Left ventricle myocardium inferior (tissue), 1 donor: ENCODE results near the gene ELFN1. TPM values are rescaled to one million over a fixed set of nuclear protein-coding genes. Genes with fewer than 3 reads are reported as not detected.

ENCODE experiments used
- DNase-seq: peaks from one replicate; pipeline ENCODE4 v3.0.0-alpha.2; 2020
- H3K27ac ChIP-seq: fragments of 200-600 bp; replicated peaks from 2 replicates; pipeline ENCODE4 v1.8.0; 2021
- H3K27me3 ChIP-seq: fragments of 200-600 bp; 2 replicates; pipeline ENCODE4 v1.8.0; 2021; ENCODE audit warnings: low read depth
- H3K36me3 ChIP-seq: fragments of 200-600 bp; 2 replicates; pipeline ENCODE4 v1.8.0; 2021
- H3K4me1 ChIP-seq: fragments of 200-600 bp; 2 replicates; pipeline ENCODE4 v1.8.0; 2021
- H3K4me3 ChIP-seq: fragments of 200-600 bp; 2 replicates; pipeline ENCODE4 v1.8.0; 2021; ENCODE audit warnings: mild to moderate bottlenecking, moderate library complexity
- H3K9me3 ChIP-seq: fragments of 200-600 bp; replicated peaks from 2 replicates; pipeline ENCODE4 v1.8.0; 2021
- CTCF ChIP-seq: fragments of 200-600 bp; IDR thresholded peaks from 2 replicates; pipeline ENCODE4 v1.8.0; 2021; ENCODE audit warnings: antibody characterized with exemption, mild to moderate bottlenecking, borderline replicate concordance
- intact Hi-C: fragments of 100-400 bp; cut with micrococcal nuclease; formaldehyde crosslinking; loops from one replicate; pipeline ENCODE4 v1.11.0; 2022
- long read RNA-seq: library from polyadenylated mRNA; unstranded; transcript quantifications from one replicate; pipeline ENCODE4 v2.0.0, GENCODE V29; 2021
- total RNA-seq: library from RNA; stranded (reverse); fragmentation: NEBNext Ultra II Directional; extraction: Animal tissue kit (Norgen Biotek cat#: 25700); gene quantifications from one replicate; pipeline ENCODE4 v1.2.1, GENCODE V29; 2021
- donor health status: DM: no; HTN: yes; CAD: no; lungs with severe emphysema.

Gene ELFN1
- 10.5 TPM for total RNA-seq
- long read RNA-seq, partial matches to known transcripts: 0 of 4 reads
- long read RNA-seq, other reads (novel, unspliced or antisense): 4 of 4 reads

DNA sequence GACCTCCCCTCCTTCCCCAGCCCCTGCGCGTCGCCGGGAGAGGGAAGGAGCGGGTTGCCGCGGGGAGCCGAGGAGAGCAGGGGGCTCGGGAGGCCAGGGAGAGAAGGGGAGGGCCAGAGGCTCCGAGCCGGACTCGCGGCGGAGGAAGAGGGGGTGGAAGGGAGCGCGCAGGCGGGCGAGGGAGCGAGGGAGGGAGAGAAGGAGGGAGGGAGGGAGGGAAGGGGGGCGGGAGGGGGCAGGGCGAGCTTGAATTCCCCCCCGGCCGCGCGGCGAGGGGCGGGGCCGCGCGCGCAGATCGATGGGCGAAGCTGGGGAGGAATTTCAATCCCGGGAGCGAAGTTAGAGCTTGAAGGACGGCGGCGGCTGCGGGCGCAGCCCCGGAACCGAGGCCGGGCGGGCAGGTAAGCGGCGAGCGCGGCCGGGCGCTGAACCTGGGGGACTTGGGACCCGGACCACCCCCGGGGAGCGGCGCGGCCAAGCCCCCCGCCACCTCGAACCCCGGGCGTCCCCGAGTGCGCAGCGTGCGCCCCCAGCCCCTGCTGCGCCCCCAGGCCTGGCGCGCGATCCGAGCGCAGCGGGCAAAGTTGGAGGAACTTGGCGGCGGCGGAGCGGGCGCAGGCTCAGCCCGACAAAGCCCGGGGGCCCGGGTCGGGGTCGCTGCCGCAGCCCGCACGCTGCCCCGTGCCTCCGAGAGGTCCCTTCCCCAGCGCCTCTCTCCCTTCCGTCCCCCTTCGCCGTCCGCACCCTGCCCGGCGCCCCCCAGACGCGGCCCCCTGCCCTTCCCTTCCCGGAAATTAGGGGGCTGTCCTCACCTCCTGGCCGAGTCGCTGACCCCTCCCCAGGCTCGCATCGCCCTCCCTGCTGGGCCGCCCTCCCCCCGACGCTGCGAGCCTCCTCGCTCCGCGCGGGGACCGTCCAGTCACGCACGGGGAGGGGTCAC lies at the start of gene ELFN1:
Gene ELFN1, plus strand, starts transcription at position 324 of the 940 bp plus-strand sequence. CDS start 74,320 bp downstream, outside the sequence.
- intact Hi-C loops: no loop called here
- no peak for DNase-seq
- Histone ChIP-seq H3K27me3 (peaks cover 91% of the 10 kb centered on the region), H3K4me3 (peak within 1 kb of the TSS; percentile 73), H3K4me1 (peaks cover 59% of the 10 kb centered on the region), H3K36me3 (no peaks in the 10 kb centered on the region), H3K9me3 (no peaks in the 10 kb centered on the region), H3K27ac (peak within 1 kb of the TSS; percentile 87)
- no peak for TF ChIP-seq CTCF

DNA sequence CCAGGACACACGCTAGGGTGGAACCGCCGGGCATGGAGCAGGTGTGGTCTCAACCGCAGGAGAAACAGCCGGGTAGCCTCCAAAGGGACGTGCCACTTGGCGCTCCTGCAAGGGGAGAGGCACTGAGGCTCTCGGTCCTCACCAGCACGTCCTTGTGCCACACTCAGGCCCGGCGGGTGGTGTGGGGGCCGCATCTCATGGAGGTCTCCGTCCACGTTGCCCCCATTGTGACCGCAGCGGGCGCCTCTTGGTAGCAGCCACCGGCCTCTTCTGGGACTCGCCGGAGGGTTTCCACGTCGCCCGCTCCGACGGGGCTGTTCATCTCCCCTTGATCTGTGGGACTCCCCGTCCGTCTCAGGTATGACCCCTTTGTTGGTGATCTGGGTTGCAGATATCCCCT lies 49.2 kb upstream of the ELFN1 start:
- intact Hi-C loops: no loop called here
- peaks cover 16% of the 10 kb centered on the region for H3K27me3 ChIP-seq
- H3K4me3 ChIP-seq: no peak overlapping the region
- no peak overlapping the region for H3K27ac ChIP-seq
- TF ChIP-seq CTCF: no peak
- no peak for DNase-seq
- no peaks in the 10 kb centered on the region for H3K36me3 ChIP-seq
- no peaks in the 10 kb centered on the region for H3K9me3 ChIP-seq
- H3K4me1 ChIP-seq: no peaks in the 10 kb centered on the region

DNA sequence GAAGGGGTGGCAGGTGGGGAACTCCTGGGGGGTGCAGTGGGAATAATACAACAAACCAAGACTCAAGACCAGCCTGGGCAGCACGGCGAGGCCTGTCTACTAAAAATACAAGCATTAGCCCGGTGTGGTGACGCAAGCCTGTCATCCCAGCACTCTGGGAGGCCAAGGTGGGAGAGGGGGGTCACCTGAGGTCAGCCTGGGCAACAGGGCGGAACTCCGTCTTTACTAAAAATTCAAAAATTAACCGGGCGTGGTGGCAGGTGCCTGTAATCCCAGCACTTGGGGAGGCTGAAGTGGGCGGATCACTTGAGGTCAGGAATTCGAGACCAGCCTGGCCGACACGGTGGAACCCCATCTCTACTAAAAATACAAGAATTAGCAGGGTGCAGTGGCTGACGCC lies 48.4 kb upstream of the ELFN1 start:
- no peak for DNase-seq
- Histone ChIP-seq H3K4me1 (no peaks in the 10 kb centered on the region), H3K4me3 (no peak overlapping the region), H3K27ac (no peak overlapping the region), H3K9me3 (peaks cover 2% of the 10 kb centered on the region), H3K36me3 (no peaks in the 10 kb centered on the region), H3K27me3 (peaks cover 16% of the 10 kb centered on the region)
- intact Hi-C loops: no loop called here
- no peak for TF ChIP-seq CTCF

- H3K36me3 ChIP-seq: no peaks in the 10 kb centered on the region
- intact Hi-C loops: no loop called here
- DNase-seq: no peak
- H3K27me3 ChIP-seq: peaks cover 16% of the 10 kb centered on the region
- no peaks in the 10 kb centered on the region for H3K4me1 ChIP-seq
- H3K9me3 ChIP-seq: peaks cover 4% of the 10 kb centered on the region
- H3K4me3 ChIP-seq: no peak overlapping the region
- H3K27ac ChIP-seq: no peak overlapping the region
- no peak for TF ChIP-seq CTCF
Observed at GRCh38 chr7:1622441-1622840, 47.6 kb upstream of the ELFN1 start.

DNA sequence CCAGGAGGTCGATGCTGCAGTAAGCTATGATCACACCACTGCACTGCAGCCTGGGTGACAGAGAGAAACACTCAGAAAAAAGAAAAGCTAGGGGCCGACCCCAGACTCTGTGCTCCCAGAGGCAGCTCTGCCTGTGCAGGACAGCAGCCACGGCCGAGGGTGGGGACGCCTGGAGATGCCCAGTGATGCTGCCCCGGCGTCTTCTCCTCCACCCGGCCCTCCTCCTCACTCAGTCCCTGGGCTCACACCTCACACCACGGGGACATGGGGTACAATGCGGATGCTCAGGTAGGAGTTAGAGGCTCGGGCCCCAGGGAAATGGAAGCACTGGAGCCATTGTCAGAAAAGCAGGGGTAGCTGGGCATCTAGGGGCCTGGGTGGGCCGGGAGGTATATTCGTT lies 46.3 kb upstream of the ELFN1 start:
- intact Hi-C loops: no loop called here
- Histone ChIP-seq H3K4me1 (no peaks in the 10 kb centered on the region), H3K27me3 (peaks cover 19% of the 10 kb centered on the region), H3K27ac (no peak overlapping the region), H3K4me3 (no peak overlapping the region), H3K9me3 (peaks cover 8% of the 10 kb centered on the region), H3K36me3 (no peaks in the 10 kb centered on the region)
- no peak for TF ChIP-seq CTCF
- DNase-seq: no peak
